Measurements from ENCODE around the gene PRKCI. TPM values are rescaled to one million over a fixed set of nuclear protein-coding genes. Genes with fewer than 3 reads are reported as not detected.
"Not testable (repeated sequence)": the region's sequence is repeated elsewhere in the genome, so short reads cannot be mapped to it uniquely, and the experiment has no call there.

PRKCI gene
- total RNA-seq, 3 donors from 2014 or later (not counting 1 experiment from before 2014, with no cell fraction given) = 8.4 to 14.4 (median 11.1) TPM

DNA sequence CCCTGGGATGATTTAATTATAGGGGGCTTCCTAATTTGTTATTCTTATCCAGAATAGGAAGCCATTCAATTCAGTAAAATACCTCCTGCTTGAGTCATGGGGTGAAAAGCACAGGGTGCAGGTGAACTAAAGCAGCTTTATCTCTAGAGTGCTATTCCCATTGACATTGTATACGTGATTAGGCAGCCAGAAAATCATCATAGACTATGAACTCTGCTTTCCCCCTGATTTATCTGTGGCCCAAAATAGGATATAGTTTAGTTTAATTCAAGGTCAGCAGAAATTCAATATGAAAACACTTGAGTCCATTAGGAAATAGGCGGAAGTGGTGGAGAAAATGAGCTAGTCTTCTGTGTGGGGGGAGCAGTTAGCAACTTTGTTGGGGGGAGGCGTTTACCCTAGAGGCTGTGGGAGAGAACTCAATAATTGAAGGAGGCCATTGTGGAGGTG lies 18.2 kb upstream of the PRKCI start:
- H3K36me3 Mint-ChIP-seq = no peaks in the 10 kb centered on the region
- 92% methylated on average over 3 of the region's 3 CpGs for WGBS (ENCODE audit: insufficient coverage)
- H3K27ac ChIP-seq (ENCODE audit: low read length) = no peak overlapping the region
- H3K27me3 Mint-ChIP-seq (ENCODE audit: low read depth in 2 of 2) = peaks cover 18 to 33% of the 10 kb centered on the region in 2 donors
- no peaks in the 10 kb centered on the region for H3K9me3 ChIP-seq (ENCODE audit: control insufficient read depth, insufficient read depth, low read length)
- no peaks in the 10 kb centered on the region for H3K9me3 Mint-ChIP-seq
- intact Hi-C loops (cut with micrococcal nuclease) = no loop called here
- DNase-seq (no peak), ATAC-seq (no peak)
- H3K27ac Mint-ChIP-seq = no peak overlapping the region
- no peaks in the 10 kb centered on the region for H3K4me1 Mint-ChIP-seq
- no peaks in the 10 kb centered on the region for H3K4me1 ChIP-seq (ENCODE audit: control insufficient read depth, insufficient read depth, low read length)
- TF ChIP-seq, protein P1, sequence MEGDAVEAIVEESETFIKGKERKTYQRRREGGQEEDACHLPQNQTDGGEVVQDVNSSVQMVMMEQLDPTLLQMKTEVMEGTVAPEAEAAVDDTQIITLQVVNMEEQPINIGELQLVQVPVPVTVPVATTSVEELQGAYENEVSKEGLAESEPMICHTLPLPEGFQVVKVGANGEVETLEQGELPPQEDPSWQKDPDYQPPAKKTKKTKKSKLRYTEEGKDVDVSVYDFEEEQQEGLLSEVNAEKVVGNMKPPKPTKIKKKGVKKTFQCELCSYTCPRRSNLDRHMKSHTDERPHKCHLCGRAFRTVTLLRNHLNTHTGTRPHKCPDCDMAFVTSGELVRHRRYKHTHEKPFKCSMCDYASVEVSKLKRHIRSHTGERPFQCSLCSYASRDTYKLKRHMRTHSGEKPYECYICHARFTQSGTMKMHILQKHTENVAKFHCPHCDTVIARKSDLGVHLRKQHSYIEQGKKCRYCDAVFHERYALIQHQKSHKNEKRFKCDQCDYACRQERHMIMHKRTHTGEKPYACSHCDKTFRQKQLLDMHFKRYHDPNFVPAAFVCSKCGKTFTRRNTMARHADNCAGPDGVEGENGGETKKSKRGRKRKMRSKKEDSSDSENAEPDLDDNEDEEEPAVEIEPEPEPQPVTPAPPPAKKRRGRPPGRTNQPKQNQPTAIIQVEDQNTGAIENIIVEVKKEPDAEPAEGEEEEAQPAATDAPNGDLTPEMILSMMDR (IDR thresholded peaks at IDR 0.05) = no peak
- no peak overlapping the region for H3K4me3 Mint-ChIP-seq
- no peaks in the 10 kb centered on the region for H3K36me3 ChIP-seq (ENCODE audit: control insufficient read depth, insufficient read depth, low read length)
- no peaks in the 10 kb centered on the region for H3K27me3 ChIP-seq (ENCODE audit: control insufficient read depth, insufficient read depth, low read length)
- no peak overlapping the region for H3K4me3 ChIP-seq (ENCODE audit: low read length)

DNA sequence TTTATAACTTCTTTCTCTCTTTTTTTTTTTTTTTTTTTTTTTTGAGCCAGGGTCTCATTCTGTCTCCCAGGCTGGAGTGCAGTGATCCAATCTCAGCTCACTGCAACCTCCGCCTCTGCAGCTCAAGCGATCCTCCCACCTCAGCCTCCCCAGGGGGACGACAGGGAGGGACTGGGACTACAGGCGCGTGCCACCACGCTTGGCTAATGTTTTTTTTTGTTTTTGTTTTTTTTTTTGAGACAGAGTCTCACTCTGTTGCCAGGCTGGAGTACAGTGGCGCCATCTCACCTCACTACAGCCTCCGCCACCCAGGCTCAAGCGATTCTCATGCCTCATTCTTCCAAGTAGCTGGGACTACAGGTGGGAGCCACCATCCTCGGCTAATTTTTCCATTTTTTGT lies 17.7 kb upstream of the PRKCI start:
- Mint-ChIP-seq H3K36me3 (no peaks in the 10 kb centered on the region), H3K4me3 (no peak overlapping the region), H3K4me1 (no peaks in the 10 kb centered on the region), H3K27me3 (ENCODE audit: low read depth in 2 of 2) (peaks cover 18 to 31% of the 10 kb centered on the region in 2 donors), H3K9me3 (no peaks in the 10 kb centered on the region), H3K27ac (no peak overlapping the region)
- ATAC-seq (no peak), DNase-seq (no peak)
- H3K4me1 ChIP-seq (ENCODE audit: control insufficient read depth, insufficient read depth, low read length) = no peaks in the 10 kb centered on the region
- H3K36me3 ChIP-seq (ENCODE audit: control insufficient read depth, insufficient read depth, low read length) = no peaks in the 10 kb centered on the region
- H3K27ac ChIP-seq (ENCODE audit: low read length) = no peak overlapping the region
- no peaks in the 10 kb centered on the region for H3K27me3 ChIP-seq (ENCODE audit: control insufficient read depth, insufficient read depth, low read length)
- H3K9me3 ChIP-seq (ENCODE audit: control insufficient read depth, insufficient read depth, low read length) = no peaks in the 10 kb centered on the region
- no peak overlapping the region for H3K4me3 ChIP-seq (ENCODE audit: low read length)
- TF ChIP-seq, protein P1 (IDR thresholded peaks at IDR 0.05) = no peak
- intact Hi-C loops (cut with micrococcal nuclease) = no loop called here
- 95% methylated on average over 10 of the region's 10 CpGs for WGBS (ENCODE audit: insufficient coverage)

DNA sequence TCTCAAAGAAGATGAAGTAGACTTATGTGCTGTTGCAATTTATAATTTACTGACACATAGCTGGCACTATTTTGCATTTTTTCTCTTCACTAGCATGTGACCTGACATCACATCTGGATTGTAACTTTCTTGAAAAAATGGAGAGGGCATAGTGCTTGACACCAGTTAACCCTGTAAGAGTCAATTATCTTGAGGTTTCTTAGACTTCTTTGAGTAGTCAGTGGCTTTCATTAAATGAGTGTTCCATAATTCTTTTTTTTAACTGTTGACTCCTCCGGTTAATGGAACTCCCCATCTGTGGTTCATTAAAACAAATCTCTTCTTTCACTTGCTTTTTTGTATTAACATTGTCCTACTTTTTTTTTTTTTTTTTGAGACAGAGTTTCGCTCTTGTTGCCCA lies 16.9 kb upstream of the PRKCI start:
- no peak overlapping the region for H3K4me3 ChIP-seq (ENCODE audit: low read length)
- Mint-ChIP-seq H3K4me1 (no peaks in the 10 kb centered on the region), H3K27ac (no peak overlapping the region), H3K4me3 (no peak overlapping the region), H3K27me3 (ENCODE audit: low read depth in 2 of 2) (peaks cover 21 to 30% of the 10 kb centered on the region in 2 donors), H3K9me3 (no peaks in the 10 kb centered on the region), H3K36me3 (no peaks in the 10 kb centered on the region)
- TF ChIP-seq, protein P1 (IDR thresholded peaks at IDR 0.05) = no peak
- WGBS (ENCODE audit: insufficient coverage) = 83% methylated on average over 1 of the region's 2 CpGs
- ATAC-seq (no peak), DNase-seq (no peak)
- H3K4me1 ChIP-seq (ENCODE audit: control insufficient read depth, insufficient read depth, low read length) = no peaks in the 10 kb centered on the region
- intact Hi-C loops (cut with micrococcal nuclease) = no loop called here
- no peak overlapping the region for H3K27ac ChIP-seq (ENCODE audit: low read length)
- no peaks in the 10 kb centered on the region for H3K36me3 ChIP-seq (ENCODE audit: control insufficient read depth, insufficient read depth, low read length)
- no peaks in the 10 kb centered on the region for H3K9me3 ChIP-seq (ENCODE audit: control insufficient read depth, insufficient read depth, low read length)
- H3K27me3 ChIP-seq (ENCODE audit: control insufficient read depth, insufficient read depth, low read length) = no peaks in the 10 kb centered on the region

DNA sequence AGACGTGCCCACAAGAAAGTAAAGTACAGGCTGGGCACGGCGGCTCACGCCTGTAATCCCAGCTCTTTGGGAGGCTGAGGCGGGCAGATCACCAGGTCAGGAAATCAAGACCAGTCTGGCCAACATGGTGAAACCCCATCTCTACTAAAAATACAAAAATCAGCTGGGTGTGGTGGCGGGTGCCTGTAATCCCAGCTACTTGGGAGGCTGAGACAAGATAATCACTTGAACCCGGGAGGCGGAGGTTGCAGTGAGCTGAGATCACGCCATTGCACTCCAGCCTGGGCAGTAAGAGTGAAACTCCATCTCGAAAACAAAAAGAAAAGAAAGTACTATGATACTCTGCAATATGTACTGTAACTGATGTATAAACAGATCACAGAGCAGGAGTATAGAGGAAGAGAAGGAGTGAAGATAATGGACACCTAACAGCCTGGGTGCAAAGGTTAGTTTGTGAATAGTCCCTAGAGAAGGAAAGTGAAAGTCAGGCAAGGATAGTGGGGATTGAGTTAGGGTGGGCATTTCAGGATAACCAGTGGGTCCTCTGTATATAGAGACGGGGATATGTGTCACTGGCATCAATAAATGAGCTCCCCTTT lies 16.0 kb upstream of the PRKCI start:
- intact Hi-C loops (cut with micrococcal nuclease); H3K9me3 ChIP-seq (ENCODE audit: control insufficient read depth, insufficient read depth, low read length); H3K36me3 Mint-ChIP-seq; H3K4me3 ChIP-seq (ENCODE audit: low read length); H3K36me3 ChIP-seq (ENCODE audit: control insufficient read depth, insufficient read depth, low read length); H3K27ac Mint-ChIP-seq; ATAC-seq; H3K27ac ChIP-seq (ENCODE audit: low read length); H3K4me3 Mint-ChIP-seq; H3K4me1 ChIP-seq (ENCODE audit: control insufficient read depth, insufficient read depth, low read length); DNase-seq; H3K4me1 Mint-ChIP-seq; H3K27me3 ChIP-seq (ENCODE audit: control insufficient read depth, insufficient read depth, low read length); H3K9me3 Mint-ChIP-seq: not testable (repeated sequence)
- H3K27me3 Mint-ChIP-seq (ENCODE audit: low read depth in 2 of 2) = peaks cover 22 to 23% of the 10 kb centered on the region in 2 donors
- 91% methylated on average over 11 of the region's 11 CpGs for WGBS (ENCODE audit: insufficient coverage)
